H1 (cell line): ENCODE measurements around the gene PCDH9. TPM values are rescaled to one million over a fixed set of nuclear protein-coding genes. Genes with fewer than 3 reads are reported as not detected.

Source experiments
- CTCF ChIA-PET: fragments of 300-600 bp; sonication (Branson Sonifier 250); formaldehyde crosslinking; loops from one replicate; lab custom pipeline; 2021; ENCODE audit not compliant: partially characterized antibody; lab: Charles Lee
- POLR2A ChIA-PET: fragments of 300-600 bp; sonication (Branson Sonifier 250); formaldehyde crosslinking; loops from one replicate; lab custom pipeline; 2021; ENCODE audit warnings: inconsistent platforms; ENCODE audit not compliant: partially characterized antibody; lab: Charles Lee
- DNase-seq, 2 experiments: peaks; one replicate each; pipeline versions ENCODE4 v3.0.0 to v3.0.0-alpha.2; 2010 to 2022; ENCODE audit warnings: low spot score in 2 of 2, low read depth in 1 of 2, mixed read lengths in 1 of 2
- FAIRE-seq: peaks from 2 replicates; lab custom pipeline; 2011; peaks lifted over from hg19 to GRCh38; lab: Jason Lieb, UNC
- H2AFZ ChIP-seq: 2 replicates; pipeline ENCODE4 v1.8.1; 2012; ENCODE audit warnings: low read length, inconsistent platforms
- H2AK5ac ChIP-seq: 2 replicates; pipeline ENCODE4 v1.6.1; 2013; ENCODE audit warnings: low read depth, low read length
- H2BK120ac ChIP-seq: replicated peaks from 2 replicates; pipeline ENCODE3; 2013; ENCODE audit warnings: low read depth, low read length, inconsistent platforms
- H2BK12ac ChIP-seq: 2 replicates; pipeline ENCODE4 v1.6.1; 2013; ENCODE audit warnings: low read depth, low read length
- H2BK15ac ChIP-seq: 2 replicates; pipeline ENCODE4 v1.6.1; 2013; ENCODE audit warnings: low read length
- H2BK20ac ChIP-seq: 2 replicates; pipeline ENCODE4 v1.6.1; 2013; ENCODE audit warnings: low read length
- H2BK5ac ChIP-seq: 2 replicates; pipeline ENCODE4 v1.6.1; 2013; ENCODE audit warnings: low read depth, low read length
- H3K14ac ChIP-seq: 2 replicates; pipeline ENCODE4 v1.6.1; 2013; ENCODE audit warnings: inconsistent platforms; ENCODE audit not compliant: insufficient read length
- H3K18ac ChIP-seq: 2 replicates; pipeline ENCODE4 v1.6.1; 2013; ENCODE audit warnings: low read length; ENCODE audit errors: extremely low read depth
- H3K23ac ChIP-seq: 2 replicates; pipeline ENCODE4 v1.6.1; 2013; ENCODE audit warnings: inconsistent platforms; ENCODE audit not compliant: insufficient read length
- H3K23me2 ChIP-seq: 2 replicates; pipeline ENCODE4 v1.6.1; 2013; ENCODE audit warnings: low read depth, low read length
- H3K27ac ChIP-seq: 2 replicates; pipeline ENCODE4 v1.6.1; 2011; ENCODE audit warnings: low read depth, low read length, inconsistent platforms
- H3K27me3 ChIP-seq, 4 experiments: replicated peaks in 1 of 4; 1 replicate in 1 of 4; 2 replicates in 3 of 4; pipeline versions ENCODE4 v1.6.1 to v1.8.1; 2011 to 2013; ENCODE audit warnings: low read length in 3 of 4, mild to moderate bottlenecking in 3 of 4, inconsistent platforms in 2 of 4, mixed read lengths in 2 of 4, moderate library complexity in 1 of 4; ENCODE audit not compliant: control insufficient read depth in 3 of 4, insufficient read depth in 3 of 4; ENCODE audit errors: extremely low read depth in 1 of 4
- H3K36me3 ChIP-seq, 4 experiments: 2 replicates each; pipeline versions ENCODE4 v1.6.1 to v1.8.1; 2011 to 2013; ENCODE audit warnings: mild to moderate bottlenecking in 4 of 4, low read length in 3 of 4, moderate library complexity in 2 of 4, control low read depth in 1 of 4, inconsistent platforms in 1 of 4; ENCODE audit not compliant: insufficient read depth in 4 of 4, control insufficient read depth in 2 of 4
- H3K4ac ChIP-seq: replicated peaks from 2 replicates; pipeline ENCODE3; 2013; ENCODE audit warnings: low read length, low read depth, mixed read lengths, inconsistent platforms; ENCODE audit not compliant: insufficient read length
- H3K4me1 ChIP-seq, 4 experiments: replicated peaks in 1 of 4; 1 replicate in 1 of 4; 2 replicates in 3 of 4; pipeline versions ENCODE4 v1.6.1 to v1.8.1; 2011 to 2013; ENCODE audit warnings: low read length in 3 of 4, inconsistent platforms in 2 of 4, mixed read lengths in 1 of 4; ENCODE audit not compliant: insufficient read depth in 4 of 4, control insufficient read depth in 3 of 4
- H3K4me2 ChIP-seq, 2 experiments: 2 replicates each; pipeline versions ENCODE4 v1.6.1 to v1.8.1; 2011 to 2013; ENCODE audit warnings: low read depth in 2 of 2, low read length in 2 of 2, control low read depth in 1 of 2, inconsistent platforms in 1 of 2, mild to moderate bottlenecking in 1 of 2; ENCODE audit not compliant: insufficient read depth in 1 of 2
- H3K4me3 ChIP-seq, 4 experiments: fragments of 200-600, 300-600 bp in 1 of 4; sonication (generic), shearing (Covaris generic), sonication (Bioruptor Twin) in 1 of 4; 2 replicates each; pipeline versions ENCODE4 v1.5.1 to v1.8.1; 2011 to 2016; ENCODE audit warnings: low read length in 4 of 4, low read depth in 3 of 4, control low read depth in 2 of 4, inconsistent platforms in 2 of 4, mild to moderate bottlenecking in 2 of 4, mixed read lengths in 1 of 4, moderate library complexity in 1 of 4; ENCODE audit not compliant: insufficient read depth in 2 of 4; ENCODE audit errors: extremely low read depth in 1 of 4
- H3K56ac ChIP-seq: replicated peaks from 2 replicates; pipeline ENCODE3; 2013; ENCODE audit warnings: low read depth, mild to moderate bottlenecking, mixed read lengths, low read length, inconsistent platforms; ENCODE audit not compliant: insufficient read length
- H3K79me1 ChIP-seq: 2 replicates; pipeline ENCODE4 v1.6.1; 2013; ENCODE audit warnings: low read depth, low read length, control low read depth
- H3K79me2 ChIP-seq, 2 experiments: 2 replicates each; pipeline versions ENCODE4 v1.6.1 to v1.8.1; 2012 to 2013; ENCODE audit warnings: low read length in 2 of 2, mild to moderate bottlenecking in 2 of 2, inconsistent platforms in 1 of 2; ENCODE audit not compliant: insufficient read depth in 2 of 2, control insufficient read depth in 1 of 2
- H3K9ac ChIP-seq, 4 experiments: replicated peaks in 1 of 4; 1 replicate in 1 of 4; 2 replicates in 3 of 4; pipeline versions ENCODE4 v1.6.1 to v1.8.1; 2011 to 2013; ENCODE audit warnings: low read depth in 3 of 4, low read length in 3 of 4, control low read depth in 2 of 4, mild to moderate bottlenecking in 2 of 4, moderate library complexity in 2 of 4, inconsistent platforms in 1 of 4; ENCODE audit errors: extremely low read depth in 1 of 4
- H3K9me3 ChIP-seq, 2 experiments: 2 replicates each; pipeline versions ENCODE4 v1.6.1 to v1.8.1; 2012 to 2013; ENCODE audit warnings: mild to moderate bottlenecking in 2 of 2, moderate library complexity in 2 of 2, control low read depth in 1 of 2, inconsistent platforms in 1 of 2, low read depth in 1 of 2, low read length in 1 of 2, mixed read lengths in 1 of 2; ENCODE audit not compliant: insufficient read depth in 2 of 2
- H4K20me1 ChIP-seq, 2 experiments: replicated peaks in 1 of 2; 2 replicates each; pipeline versions ENCODE3 to v1.8.1; 2011 to 2013; ENCODE audit warnings: inconsistent platforms in 2 of 2, low read length in 2 of 2, mild to moderate bottlenecking in 1 of 2; ENCODE audit not compliant: insufficient read depth in 2 of 2, control insufficient read depth in 1 of 2
- H4K5ac ChIP-seq: 2 replicates; pipeline ENCODE4 v1.6.1; 2013; ENCODE audit warnings: low read length, low read depth, mixed read lengths, inconsistent platforms; ENCODE audit not compliant: insufficient read length
- H4K8ac ChIP-seq: 2 replicates; pipeline ENCODE4 v1.8.0; 2013; ENCODE audit warnings: mild to moderate bottlenecking, moderate library complexity, low read length, inconsistent platforms; ENCODE audit not compliant: insufficient read depth; ENCODE audit errors: extremely low read depth
- H4K91ac ChIP-seq: replicated peaks from 2 replicates; pipeline ENCODE3; 2013; ENCODE audit warnings: low read length, mixed read lengths, inconsistent platforms; ENCODE audit not compliant: insufficient read length
- KDM4A ChIP-seq: IDR thresholded peaks from one replicate; pipeline ENCODE4 v1.7.1; 2012; ENCODE audit warnings: low read depth, mild to moderate bottlenecking, moderate library complexity, low read length, inconsistent platforms; ENCODE audit not compliant: severe bottlenecking
- TCF12 ChIP-seq: IDR thresholded peaks from 2 replicates; pipeline ENCODE4 v1.6.1; 2011; ENCODE audit warnings: low read depth, mild to moderate bottlenecking, low read length
- WGBS, 2 experiments: shearing (Covaris generic) in 1 of 2; methylation state at CpG; one replicate each; pipeline versions ENCODE4 v1.1.6 to v1.1.7; 2013 to 2015; ENCODE audit warnings: low lambda C conversion rate in 2 of 2, mixed read lengths in 2 of 2, inconsistent platforms in 1 of 2, low coverage in 1 of 2, missing lambda C conversion rate in 1 of 2; ENCODE audit not compliant: insufficient replicate concordance in 2 of 2, insufficient coverage in 1 of 2, insufficient read length in 1 of 2; ENCODE audit errors: extremely low coverage in 1 of 2, missing lambda C conversion rate in 1 of 2; 5-methylcytosine and 5-hydroxymethylcytosine counted together
- polyA plus RNA-seq, 7 experiments: library from polyadenylated mRNA; depleted of rRNA in 3 of 7; stranded (reverse) in 5 of 7; unstranded in 2 of 7; fragments of >200 nt in 5 of 7; fragments of 200-250 nt in 2 of 7; gene quantifications; 1 replicate in 5 of 7; 2 replicates in 1 of 7; 4 replicates in 1 of 7; pipeline versions ENCODE4 v1.2.1 to v1.2.3, GENCODE V29; 2011 to 2013; ENCODE audit warnings: missing spikeins in 2 of 7, mixed read lengths in 2 of 7
- total RNA-seq: library from RNA; stranded (reverse); fragmentation: NEBNext Ultra II Directional; extraction: Animal tissue kit (Norgen Biotek cat#: 25700); gene quantifications from 2 replicates; pipeline ENCODE4 v1.2.1, GENCODE V29; 2021
- TF ChIP-seq, protein P1 (sequence below): IDR thresholded peaks from 2 replicates; pipeline ENCODE4 v1.6.1; 2011; ENCODE audit warnings: low read depth, mild to moderate bottlenecking, low read length; ENCODE audit not compliant: insufficient read depth

PCDH9 gene
- total and polyA plus RNA-seq, 2 of the 8 experiments (the other 6 are each of a cell fraction or from before 2014, with no cell fraction given) = 0.12 to 0.60 TPM

- Histone ChIP-seq H4K91ac (no peak overlapping the region), H3K23ac (no peak overlapping the region), H2BK20ac (no peak overlapping the region), H4K20me1 (no peaks in the 10 kb centered on the region), H2BK5ac (no peak overlapping the region), H3K9me3 (no peaks in the 10 kb centered on the region), H2BK120ac (no peak overlapping the region), H2BK15ac (no peak overlapping the region), H2BK12ac (no peak overlapping the region), H3K56ac (no peak overlapping the region), H3K27me3 (no peaks in the 10 kb centered on the region), H3K18ac (no peak overlapping the region), H3K4me2 (no peak overlapping the region), H3K79me2 (no peaks in the 10 kb centered on the region), H2AK5ac (no peak overlapping the region), H3K27ac (no peak overlapping the region), H3K36me3 (no peaks in the 10 kb centered on the region), H3K4ac (no peak overlapping the region), H3K14ac (no peak overlapping the region), H4K5ac (no peak overlapping the region), H3K79me1 (no peaks in the 10 kb centered on the region), H3K9ac (no peak overlapping the region), H3K23me2 (no peaks in the 10 kb centered on the region), H4K8ac (no peak overlapping the region), H3K4me1 (no peaks in the 10 kb centered on the region; a peak in 1 of 7 replicates), H2AFZ (0 out of 2 replicates have a peak overlapping the region, but pooled peaks have one; percentile 21), H3K4me3 (no peak overlapping the region)
- no peak for DNase-seq
- CTCF ChIA-PET = no interaction called here
- TF ChIP-seq, protein P1, sequence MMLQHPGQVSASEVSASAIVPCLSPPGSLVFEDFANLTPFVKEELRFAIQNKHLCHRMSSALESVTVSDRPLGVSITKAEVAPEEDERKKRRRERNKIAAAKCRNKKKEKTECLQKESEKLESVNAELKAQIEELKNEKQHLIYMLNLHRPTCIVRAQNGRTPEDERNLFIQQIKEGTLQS = no peak
- TF ChIP-seq KDM4A (no peak), TCF12 (no peak)
- FAIRE-seq = no peak
- POLR2A ChIA-PET = no interaction called here
- 96% methylated on average over 3 of the region's 3 CpGs; no CpG with 5 or more reads in 1 of the 2 experiments for WGBS, 2 experiments
Observed at GRCh38 chr13:66586489-66586888, 643.6 kb downstream of the PCDH9 start.
